PC-3 (cell line): Measurements from ENCODE around the gene DGKZ. TPM values are rescaled to one million over a fixed set of nuclear protein-coding genes. Genes with fewer than 3 reads are reported as not detected.

Source experiments
- ATAC-seq: fragments of 200-7000 bp; cut with Tn5 transposase; 2 replicates; pipeline ENCODE4 v1.9.1; 2020; ENCODE audit warnings: mild to moderate bottlenecking, moderate library complexity
- BruUV-seq: library from RNA; stranded (reverse); fragments of 400-500 nt; replicated peaks from 2 replicates; lab custom pipeline; 2021; lab: Mats Ljungman, UMichigan
- CTCF ChIA-PET: fragments of 300-600 bp; sonication (Branson Sonifier 250); formaldehyde crosslinking; loops from one replicate; lab custom pipeline; 2022; ENCODE audit warnings: antibody characterized with exemption; lab: Charles Lee
- POLR2A ChIA-PET: fragments of 300-600 bp; sonication (Branson Sonifier 250); formaldehyde crosslinking; loops from one replicate; lab custom pipeline; 2022; ENCODE audit warnings: antibody characterized with exemption; ENCODE audit not compliant: unreplicated experiment; lab: Charles Lee
- DNase-seq: peaks from one replicate; pipeline ENCODE4 v3.0.0-alpha.2; 2015
- H2AFZ ChIP-seq: fragments of 300-600 bp; sonication (generic); 2 replicates; pipeline ENCODE4 v1.6.0; 2016; ENCODE audit warnings: antibody characterized with exemption, low read length
- H3F3A ChIP-seq: fragments of 300-600 bp; sonication (generic); one replicate; pipeline ENCODE4 v1.6.0; 2017; ENCODE audit warnings: antibody characterized with exemption, low read length, control low read depth, mild to moderate bottlenecking; ENCODE audit not compliant: unreplicated experiment
- H3K27ac ChIP-seq: fragments of 300-600 bp; sonication (generic); 2 replicates; pipeline ENCODE4 v1.5.1; 2016; ENCODE audit warnings: mild to moderate bottlenecking, low read length
- H3K27me3 ChIP-seq: fragments of 300-600 bp; sonication (generic); 2 replicates; pipeline ENCODE4 v1.6.1; 2016; ENCODE audit warnings: low read length, mixed read lengths
- H3K36me3 ChIP-seq: fragments of 300-600 bp; sonication (generic); 2 replicates; pipeline ENCODE4 v1.6.1; 2016; ENCODE audit warnings: low read depth, mixed run types, low read length, mixed read lengths
- H3K4me1 ChIP-seq: fragments of 300-600 bp; sonication (generic); 2 replicates; pipeline ENCODE4 v1.5.1; 2016; ENCODE audit warnings: low read length; ENCODE audit not compliant: insufficient read depth
- H3K4me2 ChIP-seq: fragments of 300-600 bp; sonication (generic); 2 replicates; pipeline ENCODE4 v1.6.0; 2016; ENCODE audit warnings: low read length
- H3K4me3 ChIP-seq: fragments of 300-600 bp; sonication (generic); 2 replicates; pipeline ENCODE4 v1.5.1; 2016; ENCODE audit warnings: mild to moderate bottlenecking, low read length, mixed read lengths
- H3K79me2 ChIP-seq: fragments of 300-600 bp; sonication (generic); 2 replicates; pipeline ENCODE4 v1.6.1; 2017; ENCODE audit warnings: low read length, mixed read lengths
- H3K9ac ChIP-seq: fragments of 300-600 bp; sonication (generic); 2 replicates; pipeline ENCODE4 v1.6.0; 2016; ENCODE audit warnings: mild to moderate bottlenecking, low read length
- H3K9me2 ChIP-seq: fragments of 300-600 bp; sonication (generic); replicated peaks from 2 replicates; pipeline ENCODE4 v1.6.1; 2016; ENCODE audit warnings: mixed run types, low read length, mixed read lengths
- H3K9me3 ChIP-seq: fragments of 300-600 bp; sonication (generic); 2 replicates; pipeline ENCODE4 v1.6.1; 2016; ENCODE audit warnings: low read length, mixed read lengths
- H4K20me1 ChIP-seq: fragments of 300-600 bp; sonication (generic); 2 replicates; pipeline ENCODE4 v1.6.1; 2016; ENCODE audit warnings: low read length, mixed read lengths
- CTCF ChIP-seq: fragments of 300-600 bp; sonication (generic); conservative IDR thresholded peaks from 2 replicates; pipeline ENCODE4 v1.5.1; 2017; ENCODE audit warnings: antibody characterized with exemption, low read depth, mild to moderate bottlenecking, low read length
- EZH2 ChIP-seq: fragments of 300-600 bp; sonication (generic); IDR thresholded peaks from one replicate; pipeline ENCODE4 v1.6.1; 2017; ENCODE audit warnings: antibody characterized with exemption, mild to moderate bottlenecking, low read length; ENCODE audit not compliant: unreplicated experiment
- EZH2phosphoT487 ChIP-seq: fragments of 300-600 bp; sonication (generic); IDR thresholded peaks from 2 replicates; pipeline ENCODE4 v1.6.1; 2018; ENCODE audit warnings: mild to moderate bottlenecking, antibody characterized with exemption, low read length, borderline replicate concordance
- intact Hi-C: fragments of 100-400 bp; cut with micrococcal nuclease; formaldehyde crosslinking; loops from 2 replicates; pipeline ENCODE4 v1.9.0; 2023
- total RNA-seq: library from RNA; depleted of rRNA; stranded (reverse); fragments of >200 nt; gene quantifications from 2 replicates; pipeline ENCODE4 v1.2.3, GENCODE V29; 2014

The DGKZ gene
- total RNA-seq, 1 experiment from 2014 or later: 70.2 TPM

GRCh38 chr11:46308631-46309419 is 38.4 kb upstream of the DGKZ start:
- DNase-seq (peak; percentile 70), ATAC-seq (peak; percentile 79)
- no peak overlapping the region for H2AFZ ChIP-seq
- H3K79me2 ChIP-seq: no peaks in the 10 kb centered on the region
- H3K4me3 ChIP-seq: no peak overlapping the region
- no peaks in the 10 kb centered on the region for H4K20me1 ChIP-seq
- H3K9ac ChIP-seq: no peak overlapping the region
- no peaks in the 10 kb centered on the region for H3K9me2 ChIP-seq
- TF ChIP-seq EZH2phosphoT487: no peak
- no peak for TF ChIP-seq EZH2
- TF ChIP-seq CTCF: peak; percentile 92
- ChIA-PET POLR2A (interaction anchor here (1.5 kb wide), 1 partner anchor 65 kb away, joined by 11 read pairs; no protein-coding TSS in a partner anchor), CTCF (interaction anchor here (0.5 to 1.6 kb wide), 3 partner anchors 66 to 77 kb away, joined by 5 to 12 read pairs (median 6); no protein-coding TSS in a partner anchor)
- H3K27me3 ChIP-seq: no peaks in the 10 kb centered on the region
- H3F3A ChIP-seq: no peaks in the 10 kb centered on the region
- no peaks in the 10 kb centered on the region for H3K36me3 ChIP-seq
- BruUV-seq: no TSS peak
- no peak overlapping the region for H3K4me2 ChIP-seq
- peaks cover 8% of the 10 kb centered on the region; the same call in 1 of the 2 replicates for H3K4me1 ChIP-seq
- H3K9me3 ChIP-seq: no peaks in the 10 kb centered on the region
- intact Hi-C loops: loop anchor here (1.0 to 2.0 kb wide), 3 partner anchors 62 to 70 kb away; no protein-coding TSS in a partner anchor
- no peak overlapping the region for H3K27ac ChIP-seq

- Histone ChIP-seq H3K36me3 (no peaks in the 10 kb centered on the region), H3K9me3 (no peaks in the 10 kb centered on the region), H3F3A (no peaks in the 10 kb centered on the region), H3K9me2 (no peaks in the 10 kb centered on the region), H3K27ac (no peak overlapping the region), H2AFZ (peak overlapping the region; percentile 47; the same call in 1 of the 2 replicates), H3K79me2 (no peaks in the 10 kb centered on the region), H3K27me3 (no peaks in the 10 kb centered on the region), H3K4me2 (0 out of 2 replicates have a peak overlapping the region, but pooled peaks have one; percentile 16), H4K20me1 (no peaks in the 10 kb centered on the region), H3K9ac (no peak overlapping the region), H3K4me1 (peaks cover 8% of the 10 kb centered on the region; the same call in 1 of the 2 replicates), H3K4me3 (no peak overlapping the region)
- BruUV-seq: no TSS peak
- ATAC-seq: peak; percentile 72
- intact Hi-C loops: loop anchor here (2.0 to 10.0 kb wide), 2 partner anchors 71 to 185 kb away; partner anchors contain the start of gene PHF21A
- CTCF ChIA-PET: interaction anchor here (0.5 to 0.6 kb wide), 2 partner anchors 12 to 67 kb away, joined by 3 to 4 read pairs; no protein-coding TSS in a partner anchor
- POLR2A ChIA-PET: interaction anchor here (1.5 kb wide), 1 partner anchor 66 kb away, joined by 11 read pairs; no protein-coding TSS in a partner anchor
- TF ChIP-seq EZH2phosphoT487 (no peak), CTCF (no peak), EZH2 (no peak)
- peak; percentile 68 for DNase-seq
Measured at GRCh38 chr11:46309814-46310259, 37.4 kb upstream of the DGKZ start.
